Endothelial cell of umbilical vein (primary cell): ENCODE results near the gene GNG10. TPM values are rescaled to one million over a fixed set of nuclear protein-coding genes. Genes with fewer than 3 reads are reported as not detected.
"Not testable (repeated sequence)": the region's sequence is repeated elsewhere in the genome, so short reads cannot be mapped to it uniquely, and the experiment has no call there.

Experiments
- BruUV-seq: library from RNA; stranded (reverse); fragments of 400-500 nt; replicated peaks from 2 replicates; lab custom pipeline; 2021; lab: Mats Ljungman, UMichigan
- CTCF ChIA-PET: fragments of 300-600, 350-600 bp; sonication (Branson Sonifier 250); formaldehyde crosslinking; loops from one replicate; lab custom pipeline; 2021; ENCODE audit warnings: antibody characterized with exemption, inconsistent platforms; lab: Charles Lee
- POLR2A ChIA-PET: fragments of 300-600, 350-600 bp; sonication (Branson Sonifier 250); formaldehyde crosslinking; loops from one replicate; lab custom pipeline; 2021; ENCODE audit warnings: antibody characterized with exemption, inconsistent platforms; lab: Charles Lee
- DNase-seq: peaks from one replicate; pipeline ENCODE4 v3.0.0-alpha.2; 2011; ENCODE audit warnings: low read depth, low spot score
- FAIRE-seq: peaks from 2 replicates; lab custom pipeline; 2011; peaks lifted over from hg19 to GRCh38; lab: Jason Lieb, UNC
- H2AFZ ChIP-seq: 2 replicates; pipeline ENCODE4 v1.6.0; 2012; ENCODE audit warnings: low read depth, low read length, control low read depth, inconsistent platforms
- H3K27ac ChIP-seq: 2 replicates; pipeline ENCODE4 v1.5.1; 2011; ENCODE audit warnings: low read depth, mild to moderate bottlenecking, control low read depth, low read length, moderate library complexity; ENCODE audit not compliant: insufficient read depth
- H3K27me3 ChIP-seq, 2 experiments: 2 replicates each; pipeline versions ENCODE4 v1.6.0 to v1.6.1; 2011; ENCODE audit warnings: low read length in 2 of 2, mixed read lengths in 1 of 2; ENCODE audit not compliant: control insufficient read depth in 2 of 2, insufficient read depth in 2 of 2
- H3K36me3 ChIP-seq, 2 experiments: 2 replicates in 1 of 2; 3 replicates in 1 of 2; pipeline ENCODE4 v1.5.1; 2011; ENCODE audit warnings: low read length in 2 of 2, mild to moderate bottlenecking in 1 of 2, moderate library complexity in 1 of 2; ENCODE audit not compliant: control insufficient read depth in 2 of 2, insufficient read depth in 2 of 2; ENCODE audit errors: extremely low read depth in 1 of 2
- H3K4me1 ChIP-seq: 3 replicates; pipeline ENCODE4 v1.5.1; 2011; ENCODE audit warnings: mild to moderate bottlenecking, low read length; ENCODE audit not compliant: control insufficient read depth, insufficient read depth; ENCODE audit errors: extremely low read depth
- H3K4me2 ChIP-seq: 2 replicates; pipeline ENCODE4 v1.6.1; 2011; ENCODE audit warnings: low read length, control low read depth, mixed read lengths; ENCODE audit not compliant: insufficient read depth
- H3K4me3 ChIP-seq, 3 experiments: fragments of 200-600 bp in 1 of 3; sonication (generic), shearing (Covaris generic) in 1 of 3; replicated peaks in 1 of 3; 2 replicates each; pipeline ENCODE4 v1.5.1; 2011 to 2016; ENCODE audit warnings: control low read depth in 3 of 3, low read length in 3 of 3, mild to moderate bottlenecking in 2 of 3, inconsistent platforms in 1 of 3, low read depth in 1 of 3, moderate library complexity in 1 of 3; ENCODE audit not compliant: insufficient read depth in 1 of 3
- H3K79me2 ChIP-seq: 2 replicates; pipeline ENCODE4 v1.6.0; 2012; ENCODE audit warnings: low read length, inconsistent platforms; ENCODE audit not compliant: control insufficient read depth, insufficient read depth
- H3K9ac ChIP-seq: replicated peaks from 2 replicates; pipeline ENCODE3; 2011; ENCODE audit warnings: low read length, control low read depth; ENCODE audit not compliant: insufficient read depth; ENCODE audit errors: extremely low read depth
- H3K9me1 ChIP-seq: replicated peaks from 3 replicates; pipeline ENCODE4 v1.6.0; 2011; ENCODE audit warnings: mild to moderate bottlenecking, low read length; ENCODE audit not compliant: control insufficient read depth, insufficient read depth; ENCODE audit errors: extremely low read depth
- H3K9me3 ChIP-seq: replicated peaks from 2 replicates; pipeline ENCODE4 v1.5.1; 2012; ENCODE audit warnings: low read length, inconsistent platforms; ENCODE audit not compliant: control insufficient read depth, insufficient read depth
- H4K20me1 ChIP-seq: replicated peaks from 2 replicates; pipeline ENCODE3; 2011; ENCODE audit warnings: mild to moderate bottlenecking, low read length; ENCODE audit not compliant: control insufficient read depth, insufficient read depth; ENCODE audit errors: extremely low read depth
- CTCF ChIP-seq, 2 donors: IDR thresholded peaks; 1 replicate in 1 of 2; 2 replicates in 1 of 2; pipeline ENCODE4 v1.5.1; 2011; ENCODE audit warnings: low read length in 2 of 2, mild to moderate bottlenecking in 2 of 2, moderate library complexity in 2 of 2, control low read depth in 1 of 2, inconsistent platforms in 1 of 2, low read depth in 1 of 2; ENCODE audit not compliant: insufficient read depth in 1 of 2; ENCODE audit errors: extremely low read depth in 1 of 2
- EZH2 ChIP-seq: IDR thresholded peaks from 2 replicates; pipeline ENCODE4 v1.6.1; 2012; ENCODE audit warnings: borderline replicate concordance, low read depth, mild to moderate bottlenecking, moderate library complexity, low read length, inconsistent platforms; ENCODE audit not compliant: severe bottlenecking
- FOS ChIP-seq: IDR thresholded peaks from 2 replicates; pipeline ENCODE4 v1.6.1; 2011; ENCODE audit warnings: mild to moderate bottlenecking, low read length, moderate library complexity, borderline replicate concordance; ENCODE audit not compliant: insufficient read depth
- GATA2 ChIP-seq: IDR thresholded peaks from 2 replicates; pipeline ENCODE4 v1.7.0; 2011; ENCODE audit warnings: low read depth, mild to moderate bottlenecking, moderate library complexity, mixed read lengths, low read length; ENCODE audit not compliant: insufficient read length, insufficient read depth
- JUN ChIP-seq: IDR thresholded peaks from 2 replicates; pipeline ENCODE4 v1.6.1; 2011; ENCODE audit warnings: borderline replicate concordance, low read depth; ENCODE audit not compliant: insufficient read length, insufficient read depth
- MAX ChIP-seq: IDR thresholded peaks from 2 replicates; pipeline ENCODE4 v1.6.1; 2011; ENCODE audit not compliant: insufficient read depth, insufficient read length
- MYC ChIP-seq: IDR thresholded peaks from one replicate; pipeline ENCODE4 v1.6.1; 2011; ENCODE audit warnings: mild to moderate bottlenecking, low read depth, low read length
- POLR2A ChIP-seq: IDR thresholded peaks from 2 replicates; pipeline ENCODE4 v1.6.1; 2012; ENCODE audit warnings: low read depth, mild to moderate bottlenecking, control low read depth, low read length
- POLR2AphosphoS5 ChIP-seq: IDR thresholded peaks from 2 replicates; pipeline ENCODE4 v1.6.1; 2012; ENCODE audit warnings: low read depth, mild to moderate bottlenecking, control low read depth, low read length, moderate library complexity; ENCODE audit not compliant: insufficient read depth
- dilution Hi-C: fragments of 300-500 bp; cut with MboI; formaldehyde crosslinking; loops from one replicate; pipeline ENCODE4 v1.15.0; 2019; ENCODE audit warnings: low sequenced_read_pairs; ENCODE audit not compliant: extremely low pct_ligation_motif_present
- intact Hi-C: fragments of 100-400 bp; cut with micrococcal nuclease; formaldehyde crosslinking; loops from one replicate; pipeline ENCODE4 v1.10.0; 2022
- polyA plus RNA-seq, 4 experiments: library from polyadenylated mRNA; depleted of rRNA in 3 of 4; stranded (reverse) in 3 of 4; unstranded in 1 of 4; fragments of >200 nt; gene quantifications; 2 replicates each; pipeline versions ENCODE4 v1.2.1 to v1.2.3, GENCODE V29; 2011 to 2012; ENCODE audit warnings: missing spikeins in 1 of 4
- total RNA-seq: library from RNA; stranded (reverse); gene quantifications from 2 replicates; pipeline ENCODE4 v1.2.3, GENCODE V29; 2021

Gene GNG10
- total and polyA plus RNA-seq, 2 donors (not counting 3 experiments of a cell fraction or from before 2014, with no cell fraction given) = 31.9 to 33.0 TPM

GRCh38 chr9:111615928-111616327 is 45.5 kb upstream of the GNG10 start:
- TF ChIP-seq EZH2 (no peak), POLR2AphosphoS5 (no peak), POLR2A (no peak), JUN (no peak), GATA2 (no peak), FOS (no peak), CTCF (IDR thresholded peaks at IDR 0.05; ENCODE audit: extremely low read depth in 1 of 2, insufficient read depth in 1 of 2, low read depth in 1 of 2, low read length in 2 of 2) (no peak), MAX (no peak), MYC (no peak)
- Histone ChIP-seq H3K79me2 (no peaks in the 10 kb centered on the region), H3K4me2 (no peak overlapping the region), H3K4me3 (no peak overlapping the region), H3K9ac (no peak overlapping the region), H2AFZ (no peak overlapping the region), H3K27ac (no peak overlapping the region), H3K4me1 (peaks cover 4% of the 10 kb centered on the region), H3K36me3 (no peaks in the 10 kb centered on the region), H3K9me1 (no peaks in the 10 kb centered on the region), H3K9me3 (no peaks in the 10 kb centered on the region), H3K27me3 (peaks cover 5 to 7% of the 10 kb centered on the region in 2 experiments), H4K20me1 (no peaks in the 10 kb centered on the region)
- no TSS peak for BruUV-seq
- FAIRE-seq (no peak), DNase-seq (no peak)
- intact Hi-C loops = no loop called here
- POLR2A ChIA-PET = interaction anchor here (0.6 kb wide), 1 partner anchor 674 kb away, joined by 4 read pairs; no protein-coding TSS in a partner anchor
- CTCF ChIA-PET = interaction anchor here (0.8 to 1.3 kb wide), 6 partner anchors 9 to 72 kb away, joined by 3 to 9 read pairs (median 3); no protein-coding TSS in a partner anchor
- dilution Hi-C loops = no loop called here

- H3K9ac ChIP-seq, H3K9me1 ChIP-seq, BruUV-seq, H3K9me3 ChIP-seq, H3K27me3 ChIP-seq, intact Hi-C loops, H4K20me1 ChIP-seq, H3K79me2 ChIP-seq, H2AFZ ChIP-seq, CTCF ChIA-PET, H3K4me3 ChIP-seq, POLR2A ChIA-PET, dilution Hi-C loops, FAIRE-seq, H3K27ac ChIP-seq, H3K36me3 ChIP-seq, H3K4me1 ChIP-seq, H3K4me2 ChIP-seq, DNase-seq: not testable (repeated sequence)
These were observed 44.1 kb upstream of the GNG10 start for GRCh38 chr9:111617349-111617748.
